IMR-90 (cell line): ENCODE results near the gene NANOGP8. TPM values are rescaled to one million over a fixed set of nuclear protein-coding genes. Genes with fewer than 3 reads are reported as not detected.

Source experiments
- ATAC-seq: fragments of 200-7000 bp; cut with Tn5 transposase; 2 replicates; pipeline ENCODE4 v1.9.1; 2020; ENCODE audit warnings: low read depth, mild to moderate bottlenecking, moderate library complexity
- BruUV-seq: library from RNA; stranded (reverse); fragments of 400-500 nt; replicated peaks from 2 replicates; lab custom pipeline; 2021; lab: Mats Ljungman, UMichigan
- CTCF ChIA-PET: fragments of 300-600 bp; formaldehyde crosslinking; extraction: SDS; loops from one replicate; lab custom pipeline; 2021; ENCODE audit warnings: antibody characterized with exemption; lab: Yijun Ruan, JAX
- POLR2A ChIA-PET: fragments of 300-600 bp; sonication (Branson Sonifier 250); formaldehyde crosslinking; loops from one replicate; lab custom pipeline; 2022; ENCODE audit warnings: antibody characterized with exemption; ENCODE audit not compliant: unreplicated experiment; lab: Charles Lee
- DNase-seq: peaks from one replicate; pipeline ENCODE4 v3.0.0; 2013
- H2AFZ ChIP-seq: replicated peaks from 2 replicates; pipeline ENCODE3; 2013; ENCODE audit warnings: low read length, mild to moderate bottlenecking; ENCODE audit not compliant: poor library complexity
- H2AK5ac ChIP-seq: 2 replicates; pipeline ENCODE4 v1.6.1; 2013; ENCODE audit warnings: low read depth, low read length, inconsistent platforms
- H2AK9ac ChIP-seq: replicated peaks from 2 replicates; pipeline ENCODE3; 2013; ENCODE audit warnings: mild to moderate bottlenecking, low read depth, low read length, moderate library complexity; ENCODE audit not compliant: poor library complexity
- H2BK120ac ChIP-seq: 2 replicates; pipeline ENCODE4 v1.6.1; 2013; ENCODE audit warnings: low read depth, low read length, inconsistent platforms
- H2BK15ac ChIP-seq: 3 replicates; pipeline ENCODE4 v1.6.1; 2013; ENCODE audit warnings: low read depth, low read length, inconsistent platforms
- H2BK20ac ChIP-seq: 2 replicates; pipeline ENCODE4 v1.6.1; 2013; ENCODE audit warnings: low read depth, mild to moderate bottlenecking, inconsistent platforms, low read length, moderate library complexity
- H2BK5ac ChIP-seq: 2 replicates; pipeline ENCODE4 v1.6.1; 2013; ENCODE audit warnings: mild to moderate bottlenecking, low read depth, low read length, inconsistent platforms; ENCODE audit not compliant: poor library complexity, severe bottlenecking
- H3K14ac ChIP-seq: replicated peaks from 2 replicates; pipeline ENCODE4 v1.6.1; 2013; ENCODE audit warnings: low read depth, low read length, inconsistent platforms
- H3K18ac ChIP-seq: 2 replicates; pipeline ENCODE4 v1.6.1; 2013; ENCODE audit warnings: low read depth, low read length, control low read depth
- H3K23ac ChIP-seq: 2 replicates; pipeline ENCODE4 v1.6.1; 2013; ENCODE audit warnings: low read depth, low read length, inconsistent platforms
- H3K27ac ChIP-seq: 2 replicates; pipeline ENCODE4 v1.5.1; 2013; ENCODE audit warnings: mild to moderate bottlenecking, control low read depth, low read length; ENCODE audit not compliant: insufficient read depth
- H3K27me3 ChIP-seq: 2 replicates; pipeline ENCODE4 v1.6.1; 2013; ENCODE audit warnings: low read length; ENCODE audit not compliant: control insufficient read depth, insufficient read depth
- H3K36me3 ChIP-seq: 2 replicates; pipeline ENCODE4 v1.6.1; 2013; ENCODE audit warnings: low read length, mixed read lengths; ENCODE audit not compliant: control insufficient read depth, insufficient read depth
- H3K4ac ChIP-seq: 2 replicates; pipeline ENCODE4 v1.6.1; 2013; ENCODE audit warnings: low read depth, low read length, inconsistent platforms
- H3K4me1 ChIP-seq: 2 replicates; pipeline ENCODE4 v1.6.1; 2013; ENCODE audit warnings: low read length, mixed read lengths; ENCODE audit not compliant: control insufficient read depth, insufficient read depth
- H3K4me2 ChIP-seq: 2 replicates; pipeline ENCODE4 v1.6.1; 2013; ENCODE audit warnings: low read depth, mild to moderate bottlenecking, control low read depth, low read length, moderate library complexity
- H3K4me3 ChIP-seq: 2 replicates; pipeline ENCODE4 v1.5.1; 2013; ENCODE audit warnings: low read depth, mild to moderate bottlenecking, control low read depth, low read length, moderate library complexity; ENCODE audit not compliant: insufficient read depth
- H3K56ac ChIP-seq: 2 replicates; pipeline ENCODE4 v1.6.1; 2013; ENCODE audit warnings: low read length, inconsistent platforms; ENCODE audit not compliant: insufficient read depth; ENCODE audit errors: extremely low read depth
- H3K79me1 ChIP-seq, 2 experiments: 2 replicates each; pipeline ENCODE4 v1.6.1; 2013; ENCODE audit warnings: low read length in 2 of 2, inconsistent platforms in 1 of 2, low read depth in 1 of 2
- H3K9ac ChIP-seq: 2 replicates; pipeline ENCODE4 v1.6.1; 2013; ENCODE audit warnings: low read depth, low read length, control low read depth
- H3K9me1 ChIP-seq: 2 replicates; pipeline ENCODE4 v1.6.1; 2013; ENCODE audit warnings: low read length, inconsistent platforms; ENCODE audit not compliant: insufficient read depth
- H3K9me3 ChIP-seq: 2 replicates; pipeline ENCODE4 v1.6.1; 2013; ENCODE audit warnings: low read length; ENCODE audit not compliant: control insufficient read depth, insufficient read depth
- H4K20me1 ChIP-seq: 2 replicates; pipeline ENCODE4 v1.6.1; 2013; ENCODE audit warnings: low read length, inconsistent platforms; ENCODE audit not compliant: insufficient read depth
- H4K5ac ChIP-seq: 2 replicates; pipeline ENCODE4 v1.6.1; 2013; ENCODE audit warnings: mild to moderate bottlenecking, low read depth, low read length, control low read depth
- H4K8ac ChIP-seq, 2 experiments: 2 replicates each; pipeline ENCODE4 v1.6.1; 2013; ENCODE audit warnings: low read depth in 2 of 2, low read length in 2 of 2, control low read depth in 1 of 2, inconsistent platforms in 1 of 2
- H4K91ac ChIP-seq: 2 replicates; pipeline ENCODE4 v1.6.1; 2013; ENCODE audit warnings: low read depth, low read length, inconsistent platforms; ENCODE audit not compliant: insufficient read depth
- BHLHE40 ChIP-seq: fragments of 150-350 bp; IDR thresholded peaks from 2 replicates; pipeline ENCODE4 v1.6.1; 2016; ENCODE audit warnings: mild to moderate bottlenecking, low read depth, low read length
- NFE2L2 ChIP-seq: fragments of 150-350 bp; IDR thresholded peaks from 2 replicates; pipeline ENCODE4 v1.6.1; 2016; ENCODE audit warnings: low read depth, mild to moderate bottlenecking, low read length
- RAD21 ChIP-seq: IDR thresholded peaks from 2 replicates; pipeline ENCODE4 v1.6.1; 2012; ENCODE audit warnings: low read length, improper control_type of control experiment
- USF2 ChIP-seq: fragments of 150-350 bp; IDR thresholded peaks from 2 replicates; pipeline ENCODE4 v1.6.1; 2017; ENCODE audit warnings: mild to moderate bottlenecking, antibody characterized with exemption, low read length, low read depth
- WGBS, 2 experiments: methylation state at CpG; one replicate each; pipeline versions ENCODE4 v1.1.5 to v1.1.7; 2013; ENCODE audit warnings: missing lambda C conversion rate in 2 of 2; ENCODE audit not compliant: insufficient read length in 1 of 2; ENCODE audit errors: extremely low coverage in 2 of 2; 5-methylcytosine and 5-hydroxymethylcytosine counted together
- dilution Hi-C: fragments of 300-500 bp; cut with HindIII; formaldehyde crosslinking; loops from one replicate; pipeline ENCODE4 v1.14.3; 2018; ENCODE audit warnings: low sequenced_read_pairs; ENCODE audit not compliant: unreplicated experiment
- in situ Hi-C: fragments of 300-500 bp; cut with MboI; formaldehyde crosslinking; loops from 3 replicates; pipeline ENCODE4 v1.14.3; 2019; ENCODE audit warnings: low sequenced_read_pairs, inconsistent platforms, mixed read lengths
- intact Hi-C: fragments of 100-400 bp; cut with micrococcal nuclease; formaldehyde crosslinking; loops from 2 replicates; pipeline ENCODE4 v1.10.0; 2022
- polyA plus RNA-seq, 3 experiments: library from polyadenylated mRNA; depleted of rRNA; stranded (reverse); fragments of >200 nt; gene quantifications; 2 replicates each; pipeline ENCODE4 v1.2.3, GENCODE V29; 2012; ENCODE audit warnings: low replicate concordance in 1 of 3
- total RNA-seq: library from RNA; depleted of rRNA; stranded (reverse); fragments of >200 nt; gene quantifications from 2 replicates; pipeline ENCODE4 v1.2.3, GENCODE V29; 2012

NANOGP8 gene
- total and polyA plus RNA-seq, 2 of the 4 experiments (the other 2 are of a cell fraction), result not detected

- dilution Hi-C loops (no loop called here), in situ Hi-C loops (no loop called here), intact Hi-C loops (loop anchor here (5.0 kb wide), 1 partner anchor 82 kb away; the partner anchor contains the start of gene ZNF770)
- Histone ChIP-seq H2AK5ac (no peak overlapping the region), H2BK20ac (no peak overlapping the region), H2AFZ (no peak overlapping the region), H4K8ac (no peak overlapping the region), H3K27me3 (no peaks in the 10 kb centered on the region), H3K4me2 (no peak overlapping the region), H4K5ac (no peak overlapping the region), H3K18ac (no peak overlapping the region), H3K14ac (no peak overlapping the region), H3K27ac (no peak overlapping the region), H3K4ac (no peak overlapping the region), H3K4me3 (no peak overlapping the region), H3K9ac (no peak overlapping the region), H3K36me3 (no peaks in the 10 kb centered on the region), H3K9me1 (no peaks in the 10 kb centered on the region), H2AK9ac (no peak overlapping the region), H3K79me1 (no peaks in the 10 kb centered on the region), H3K56ac (no peak overlapping the region), H3K23ac (no peak overlapping the region), H4K91ac (no peak overlapping the region), H2BK15ac (no peak overlapping the region), H2BK5ac (no peak overlapping the region), H3K9me3 (no peaks in the 10 kb centered on the region), H3K4me1 (peaks cover 2% of the 10 kb centered on the region; the same call in 1 of the 2 replicates), H2BK120ac (no peak overlapping the region), H4K20me1 (no peaks in the 10 kb centered on the region)
- no peak for TF ChIP-seq BHLHE40
- TF ChIP-seq RAD21, result no peak
- no peak for TF ChIP-seq NFE2L2
- no peak for TF ChIP-seq USF2
- POLR2A ChIA-PET, result no interaction called here
- no TSS peak for BruUV-seq
- ATAC-seq (no peak), DNase-seq (no peak)
- 97% methylated on average over 3 of the region's 6 CpGs; no CpG with 5 or more reads in 1 of the 2 experiments for WGBS, 2 experiments
- CTCF ChIA-PET, result no interaction called here
Observed at GRCh38 chr15:35068846-35069475, 16.1 kb downstream of the NANOGP8 start.
